T-helper 1 cell (primary cell): ENCODE results near the gene ABCG5.

Source experiments
- DNase-seq, 5 donors: peaks; one replicate each; pipeline ENCODE4 v3.0.0-alpha.2; 2012 to 2020

Gene ABCG5

GRCh38 chr2:43803113-43803512, 35.5 kb downstream of the ABCG5 start:
- no peak for DNase-seq

GRCh38 chr2:43802135-43802534, 36.5 kb downstream of the ABCG5 start:
- no peak for DNase-seq

- DNase-seq = no peak
These were observed 37.7 kb downstream of the ABCG5 start for GRCh38 chr2:43800894-43801293.

- no peak for DNase-seq
These were observed 40.3 kb downstream of the ABCG5 start for GRCh38 chr2:43798300-43798699.

GRCh38 chr2:43796206-43796605, 42.4 kb downstream of the ABCG5 start:
- no peak for DNase-seq

GRCh38 chr2:43794956-43795355, 43.7 kb downstream of the ABCG5 start:
- DNase-seq = no peak

GRCh38 chr2:43792653-43793052, 46.0 kb downstream of the ABCG5 start:
- DNase-seq = no peak

GRCh38 chr2:43791035-43791765, 47.4 kb downstream of the ABCG5 start:
- no peak for DNase-seq

- DNase-seq = no peak
These were observed 48.5 kb downstream of the ABCG5 start for GRCh38 chr2:43790147-43790546.

- no peak for DNase-seq
These were observed 50.0 kb downstream of the ABCG5 start for GRCh38 chr2:43788646-43789045.

- no peak for DNase-seq
These were observed 50.7 kb downstream of the ABCG5 start for GRCh38 chr2:43787895-43788294.

GRCh38 chr2:43778233-43778632, 60.4 kb downstream of the ABCG5 start:
- no peak for DNase-seq

- no peak for DNase-seq
These were observed 61.2 kb downstream of the ABCG5 start for GRCh38 chr2:43777306-43777926.

GRCh38 chr2:43776324-43776723, 62.3 kb downstream of the ABCG5 start:
- no peak for DNase-seq

- no peak for DNase-seq
These were observed 64.0 kb downstream of the ABCG5 start for GRCh38 chr2:43774617-43775016.

GRCh38 chr2:43773876-43774613, 64.6 kb downstream of the ABCG5 start, which contains the start of gene DYNC2LI1:
Gene DYNC2LI1 (plus strand): TSS chr2:43774039. CDS start chr2:43774139, 100 bp downstream.
- peak; percentile 18 to 80 (median 55) for DNase-seq

- no peak for DNase-seq
These were observed 72.6 kb downstream of the ABCG5 start for GRCh38 chr2:43766006-43766405.

- DNase-seq = no peak
These were observed 74.4 kb downstream of the ABCG5 start for GRCh38 chr2:43764086-43764705.

GRCh38 chr2:43763091-43763490, 75.5 kb downstream of the ABCG5 start:
- DNase-seq = no peak
